CD4-positive, alpha-beta T cell treated with Interleukin-4 for 1 hour (primary cell): ENCODE results near the gene RBM39.
"Not testable (repeated sequence)": the region's sequence is repeated elsewhere in the genome, so short reads cannot be mapped to it uniquely, and the experiment has no call there.

Source experiments
- DNase-seq, 2 donors: peaks; one replicate each; pipeline ENCODE4 v3.0.0-alpha.2; 2020 to 2022

The RBM39 gene

GRCh38 chr20:35704514-35705261 lies 37.4 kb downstream of the RBM39 start:
- no peak for DNase-seq

- DNase-seq: no peak
These were observed 39.0 kb downstream of the RBM39 start for GRCh38 chr20:35702824-35703695.

- no peak for DNase-seq
These were observed 39.8 kb downstream of the RBM39 start for GRCh38 chr20:35702051-35702823.

- no peak for DNase-seq
These were observed 41.4 kb downstream of the RBM39 start for GRCh38 chr20:35700625-35701148.

GRCh38 chr20:35699957-35700624 lies 42.0 kb downstream of the RBM39 start:
- DNase-seq: no peak

- peak; percentile 88 to 89 for DNase-seq
These were observed 42.7 kb downstream of the RBM39 start, which contains the start of the genes NFS1 and ROMO1 for GRCh38 chr20:35699127-35699956. NFS1 (minus strand) TSS chr20:35699352; CDS start chr20:35699288, 64 bp downstream. ROMO1 (plus strand) TSS chr20:35699405; CDS start chr20:35699633, 228 bp downstream.

GRCh38 chr20:35698298-35699126 lies 43.5 kb downstream of the RBM39 start:
- DNase-seq: no peak

- no peak for DNase-seq
These were observed 44.3 kb downstream of the RBM39 start for GRCh38 chr20:35697696-35698297.

GRCh38 chr20:35695978-35696377 lies 46.1 kb downstream of the RBM39 start:
- no peak for DNase-seq

- no peak for DNase-seq
These were observed 46.8 kb downstream of the RBM39 start for GRCh38 chr20:35695245-35695749.

- no peak for DNase-seq
These were observed 51.8 kb downstream of the RBM39 start for GRCh38 chr20:35690265-35690664.

- not testable (repeated sequence) for DNase-seq
These were observed 55.2 kb downstream of the RBM39 start for GRCh38 chr20:35686872-35687271.

GRCh38 chr20:35685368-35685767 lies 56.7 kb downstream of the RBM39 start:
- not testable (repeated sequence) for DNase-seq

- no peak for DNase-seq
These were observed 60.1 kb downstream of the RBM39 start for GRCh38 chr20:35681960-35682359.

- no peak for DNase-seq
These were observed 61.4 kb downstream of the RBM39 start for GRCh38 chr20:35680452-35681183.

- no peak for DNase-seq
These were observed 67.1 kb downstream of the RBM39 start for GRCh38 chr20:35674921-35675320.

GRCh38 chr20:35673884-35674283 lies 68.2 kb downstream of the RBM39 start:
- DNase-seq: no peak

GRCh38 chr20:35669681-35670080 lies 72.4 kb downstream of the RBM39 start:
- no peak for DNase-seq

GRCh38 chr20:35669221-35669620 lies 72.8 kb downstream of the RBM39 start:
- no peak for DNase-seq
